HepG2 (cell line): ENCODE measurements around the gene RIPPLY2. TPM values are rescaled to one million over a fixed set of nuclear protein-coding genes. Genes with fewer than 3 reads are reported as not detected.
A peak's percentile ranks its signal among the peaks of the same experiment; 100 is the strongest.

Source experiments
- ATAC-seq: fragments of 200-7000 bp; cut with Tn5 transposase; 3 replicates; pipeline ENCODE4 v1.9.1; 2020; ENCODE audit warnings: mild to moderate bottlenecking, moderate library complexity
- BruUV-seq: library from RNA; stranded (reverse); fragments of 400-500 nt; replicated peaks from 2 replicates; lab custom pipeline; 2021; lab: Mats Ljungman, UMichigan
- CTCF ChIA-PET: fragments of 300-600 bp; formaldehyde crosslinking; extraction: SDS; loops from one replicate; lab custom pipeline; 2021; ENCODE audit warnings: low total read pairs, inconsistent platforms, low intra/inter-chr PET ratio; lab: Yijun Ruan, JAX
- POLR2A ChIA-PET: fragments of 350-600 bp; sonication (Branson Sonifier 250); formaldehyde crosslinking; loops from one replicate; lab custom pipeline; 2020; ENCODE audit warnings: antibody characterized with exemption, inconsistent platforms; lab: Yijun Ruan, JAX
- DNase-seq: peaks from one replicate; pipeline ENCODE4 v3.0.0-alpha.2; 2015; ENCODE audit warnings: low spot score
- FAIRE-seq: peaks from 3 replicates; lab custom pipeline; 2011; peaks lifted over from hg19 to GRCh38; lab: Jason Lieb, UNC
- H2AFZ ChIP-seq: one replicate; pipeline ENCODE4 v1.6.1; 2011; ENCODE audit warnings: low read length, inconsistent platforms
- H3K27ac ChIP-seq: fragments of 300-600 bp; 3 replicates; pipeline ENCODE4 v1.8.0; 2011; ENCODE audit warnings: mixed run types, mild to moderate bottlenecking, mixed read lengths, low read length, inconsistent platforms; ENCODE audit not compliant: insufficient read depth; ENCODE audit errors: extremely low read length
- H3K27me3 ChIP-seq, 2 experiments: fragments of 200-600 bp in 1 of 2; 2 replicates in 1 of 2; 3 replicates in 1 of 2; pipeline versions ENCODE4 v1.6.0 to v1.8.0; 2011; ENCODE audit warnings: low read length in 2 of 2, mild to moderate bottlenecking in 2 of 2, moderate library complexity in 2 of 2, inconsistent platforms in 1 of 2; ENCODE audit not compliant: insufficient read depth in 2 of 2, control insufficient read depth in 1 of 2
- H3K36me3 ChIP-seq, 2 experiments: fragments of 200-600 bp in 1 of 2; replicated peaks in 1 of 2; 2 replicates in 1 of 2; 3 replicates in 1 of 2; pipeline versions ENCODE4 v1.5.1 to v1.8.0; 2011; ENCODE audit warnings: low read length in 2 of 2, inconsistent platforms in 1 of 2; ENCODE audit not compliant: insufficient read depth in 2 of 2, control insufficient read depth in 1 of 2
- H3K4me1 ChIP-seq: 2 replicates; pipeline ENCODE4 v1.5.1; 2012; ENCODE audit warnings: low read length, inconsistent platforms; ENCODE audit not compliant: insufficient read depth
- H3K4me2 ChIP-seq: 2 replicates; pipeline ENCODE4 v1.6.0; 2011; ENCODE audit warnings: low read depth, low read length, inconsistent platforms
- H3K4me3 ChIP-seq, 3 experiments: fragments of 200-600 bp in 1 of 3; sonication (generic), shearing (Covaris generic) in 1 of 3; replicated peaks in 1 of 3; 2 replicates each; pipeline ENCODE4 v1.5.1; 2011 to 2016; ENCODE audit warnings: low read length in 3 of 3, inconsistent platforms in 2 of 3, low read depth in 2 of 3, mild to moderate bottlenecking in 2 of 3, control low read depth in 1 of 3, mixed read lengths in 1 of 3; ENCODE audit not compliant: insufficient read depth in 1 of 3
- H3K79me2 ChIP-seq: one replicate; pipeline ENCODE4 v1.6.1; 2011; ENCODE audit warnings: low read length, inconsistent platforms; ENCODE audit not compliant: insufficient read depth
- H3K9ac ChIP-seq: 2 replicates; pipeline ENCODE4 v1.6.0; 2011; ENCODE audit warnings: mild to moderate bottlenecking, low read depth, low read length, inconsistent platforms; ENCODE audit not compliant: insufficient read depth
- H3K9me3 ChIP-seq: 2 replicates; pipeline ENCODE4 v1.5.1; 2012; ENCODE audit warnings: mild to moderate bottlenecking, low read length
- H4K20me1 ChIP-seq: 2 replicates; pipeline ENCODE4 v1.6.0; 2011; ENCODE audit warnings: inconsistent platforms, mild to moderate bottlenecking, low read length, moderate library complexity; ENCODE audit not compliant: insufficient read depth
- CBX2 ChIP-seq, 2 experiments: fragments of 200-600 bp in 1 of 2; sonication (generic); formaldehyde crosslinking in 1 of 2; IDR thresholded peaks; 2 replicates each; pipeline versions ENCODE4 v1.7.0 to v1.8.1; 2018 to 2022; ENCODE audit warnings: low read depth in 2 of 2, low read length in 1 of 2, mild to moderate bottlenecking in 1 of 2, missing genetic modification reagents in 1 of 2
- NCOA2 ChIP-seq: sonication (generic); formaldehyde crosslinking; IDR thresholded peaks from 2 replicates; pipeline ENCODE4 v1.8.0; 2022; ENCODE audit warnings: inconsistent platforms
- ZNF660 ChIP-seq: sonication (generic); formaldehyde crosslinking; IDR thresholded peaks from 2 replicates; pipeline ENCODE4 v1.5.1; 2020; ENCODE audit warnings: mild to moderate bottlenecking, low read depth, missing genetic modification reagents, borderline replicate concordance
- WGBS: methylation state at CpG from one replicate; pipeline ENCODE4 v1.1.6; 2017; ENCODE audit warnings: low lambda C conversion rate; 5-methylcytosine and 5-hydroxymethylcytosine counted together
- in situ Hi-C: cut with HindIII; loops from 2 replicates; pipeline ENCODE4 v1.10.0; 2017; ENCODE audit warnings: low pct_unique_long_range_greater_than_20kb; ENCODE audit not compliant: extremely low pct_ligation_motif_present
- intact Hi-C: fragments of 100-400 bp; cut with micrococcal nuclease; formaldehyde crosslinking; loops from one replicate; pipeline ENCODE4 v1.10.0; 2022; ENCODE audit not compliant: unreplicated experiment
- polyA plus RNA-seq, 8 experiments: library from polyadenylated mRNA; depleted of rRNA in 3 of 8; stranded (reverse) in 7 of 8; unstranded in 1 of 8; fragments of >200 nt; fragmentation: Illumina TruSeq in 4 of 8; extraction: Trizol in 4 of 8; gene quantifications; 2 replicates each; pipeline versions ENCODE4 v1.2.1 to v1.2.3, GENCODE V29; 2011 to 2016; ENCODE audit warnings: low read depth in 4 of 8, missing spikeins in 1 of 8, mixed read lengths in 1 of 8; ENCODE audit not compliant: insufficient read depth in 1 of 8
- total RNA-seq, 5 experiments: library from RNA; depleted of rRNA; stranded (reverse); fragments of >200 nt; fragmentation: Illumina TruSeq; extraction: Trizol; gene quantifications; 2 replicates each; pipeline ENCODE4 v1.2.3, GENCODE V29; 2016; ENCODE audit warnings: low read depth in 1 of 5
- TF ChIP-seq, protein P1 (sequence below), 2 experiments: IDR thresholded peaks; 2 replicates each; pipeline ENCODE4 v1.6.1; 2011 to 2012; ENCODE audit warnings: low read length in 2 of 2, borderline replicate concordance in 1 of 2, low read depth in 1 of 2, mild to moderate bottlenecking in 1 of 2, moderate library complexity in 1 of 2

Gene RIPPLY2
- total and polyA plus RNA-seq, 2 of the 13 experiments (the other 11 are each of a cell fraction or from before 2014, with no cell fraction given): not detected

DNA sequence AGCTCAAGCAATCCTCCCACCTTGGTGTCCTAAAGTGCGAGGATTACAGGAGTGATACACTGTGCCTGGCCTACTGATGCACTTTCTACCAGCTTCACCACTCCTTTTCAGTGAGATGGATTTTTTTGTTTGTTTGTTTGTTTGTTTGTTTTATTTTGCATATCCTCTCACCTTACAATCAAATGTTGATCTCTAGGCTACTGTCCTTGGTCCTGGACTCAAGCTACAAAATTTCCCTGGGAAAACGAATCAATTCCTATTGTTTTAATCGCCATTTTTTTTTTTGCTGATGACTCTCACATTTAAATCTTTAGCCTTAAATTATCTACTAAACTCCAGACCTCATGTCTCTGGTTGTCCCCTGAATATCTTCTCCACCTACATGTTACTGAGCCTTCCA is 3.5 kb upstream of the RIPPLY2 start:
- TF ChIP-seq, protein P1, sequence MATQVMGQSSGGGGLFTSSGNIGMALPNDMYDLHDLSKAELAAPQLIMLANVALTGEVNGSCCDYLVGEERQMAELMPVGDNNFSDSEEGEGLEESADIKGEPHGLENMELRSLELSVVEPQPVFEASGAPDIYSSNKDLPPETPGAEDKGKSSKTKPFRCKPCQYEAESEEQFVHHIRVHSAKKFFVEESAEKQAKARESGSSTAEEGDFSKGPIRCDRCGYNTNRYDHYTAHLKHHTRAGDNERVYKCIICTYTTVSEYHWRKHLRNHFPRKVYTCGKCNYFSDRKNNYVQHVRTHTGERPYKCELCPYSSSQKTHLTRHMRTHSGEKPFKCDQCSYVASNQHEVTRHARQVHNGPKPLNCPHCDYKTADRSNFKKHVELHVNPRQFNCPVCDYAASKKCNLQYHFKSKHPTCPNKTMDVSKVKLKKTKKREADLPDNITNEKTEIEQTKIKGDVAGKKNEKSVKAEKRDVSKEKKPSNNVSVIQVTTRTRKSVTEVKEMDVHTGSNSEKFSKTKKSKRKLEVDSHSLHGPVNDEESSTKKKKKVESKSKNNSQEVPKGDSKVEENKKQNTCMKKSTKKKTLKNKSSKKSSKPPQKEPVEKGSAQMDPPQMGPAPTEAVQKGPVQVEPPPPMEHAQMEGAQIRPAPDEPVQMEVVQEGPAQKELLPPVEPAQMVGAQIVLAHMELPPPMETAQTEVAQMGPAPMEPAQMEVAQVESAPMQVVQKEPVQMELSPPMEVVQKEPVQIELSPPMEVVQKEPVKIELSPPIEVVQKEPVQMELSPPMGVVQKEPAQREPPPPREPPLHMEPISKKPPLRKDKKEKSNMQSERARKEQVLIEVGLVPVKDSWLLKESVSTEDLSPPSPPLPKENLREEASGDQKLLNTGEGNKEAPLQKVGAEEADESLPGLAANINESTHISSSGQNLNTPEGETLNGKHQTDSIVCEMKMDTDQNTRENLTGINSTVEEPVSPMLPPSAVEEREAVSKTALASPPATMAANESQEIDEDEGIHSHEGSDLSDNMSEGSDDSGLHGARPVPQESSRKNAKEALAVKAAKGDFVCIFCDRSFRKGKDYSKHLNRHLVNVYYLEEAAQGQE (IDR thresholded peaks at IDR 0.05; ENCODE audit: borderline replicate concordance in 1 of 2, low read depth in 1 of 2, low read length in 2 of 2): peak in 1 of 2 experiments; percentile 68; a peak in 2 of 4 replicates
- no peak for TF ChIP-seq ZNF660 (CRISPR knock-in tag)
- WGBS: 0% methylated on average over 3 of the region's 3 CpGs
- Histone ChIP-seq H4K20me1 (no peaks in the 10 kb centered on the region), H2AFZ (no peak overlapping the region), H3K79me2 (no peaks in the 10 kb centered on the region), H3K9me3 (no peaks in the 10 kb centered on the region), H3K4me2 (no peak overlapping the region), H3K27me3 (peaks cover 4 to 23% of the 10 kb centered on the region in 2 experiments), H3K4me3 (no peak overlapping the region), H3K9ac (no peak overlapping the region), H3K36me3 (no peaks in the 10 kb centered on the region), H3K27ac (no peak overlapping the region), H3K4me1 (peaks cover 12% of the 10 kb centered on the region; the same call in 1 of the 2 replicates)
- intact Hi-C loops: no loop called here
- ATAC-seq (no peak), FAIRE-seq (no peak), DNase-seq (no peak)
- in situ Hi-C loops: no loop called here
- BruUV-seq: no TSS peak
- POLR2A ChIA-PET: no interaction called here
- CTCF ChIA-PET: no interaction called here

DNA sequence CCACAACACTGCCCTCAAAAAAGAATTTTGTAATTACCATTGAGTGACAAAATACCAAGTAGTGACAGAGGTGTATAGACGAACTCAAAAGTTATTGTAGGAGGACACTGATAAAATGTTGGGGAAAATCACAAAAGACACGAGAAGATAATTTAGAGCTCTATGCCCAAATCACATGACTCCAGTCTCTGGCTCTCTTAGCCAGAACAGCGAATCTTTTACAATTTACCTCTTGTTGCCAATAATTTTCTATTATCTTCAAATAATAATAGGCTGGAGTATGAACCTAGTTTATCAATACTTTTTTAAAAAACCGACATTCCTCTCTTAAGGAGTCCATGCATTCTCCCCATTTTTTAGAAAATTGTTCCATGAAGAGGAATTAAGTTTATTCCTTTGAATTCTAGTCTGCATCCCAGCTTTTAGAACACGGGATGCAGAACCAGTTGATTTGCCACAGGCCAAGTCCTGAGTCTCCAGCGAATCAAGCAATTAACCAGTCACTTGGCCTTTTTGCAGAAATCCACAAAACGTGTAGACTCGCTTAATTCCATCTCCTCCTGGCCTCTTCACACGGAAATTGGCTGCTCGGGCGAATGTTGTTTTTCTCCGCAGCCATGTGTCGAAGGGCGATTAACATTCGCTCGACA is 507 bp upstream of the RIPPLY2 start:
- no peak overlapping the region for H3K27ac ChIP-seq
- ChIA-PET POLR2A (no interaction called here), CTCF (no interaction called here)
- no peaks in the 10 kb centered on the region for H3K79me2 ChIP-seq
- ATAC-seq: no peak
- intact Hi-C loops: no loop called here
- in situ Hi-C loops: no loop called here
- FAIRE-seq: no peak
- WGBS: 22% methylated on average over 15 of the region's 16 CpGs
- peak overlapping the region; percentile 64 for H3K4me2 ChIP-seq
- peaks cover 12% of the 10 kb centered on the region; the same call in 1 of the 2 replicates for H3K4me1 ChIP-seq
- no peaks in the 10 kb centered on the region for H4K20me1 ChIP-seq
- no peak for DNase-seq
- peak overlapping the region in 2 of 3 experiments; percentile 20 to 64; a peak in 1 of 6 replicates for H3K4me3 ChIP-seq
- BruUV-seq: no TSS peak
- peaks cover 4 to 29% of the 10 kb centered on the region in 2 experiments; a peak in 4 of 5 replicates for H3K27me3 ChIP-seq
- H2AFZ ChIP-seq: no peak overlapping the region
- TF ChIP-seq NCOA2 (CRISPR knock-in tag): no peak
- TF ChIP-seq CBX2 (IDR thresholded peaks at IDR 0.05; ENCODE audit: low read depth, low read length): peak; percentile 78; the same call in 1 of the 2 replicates
- TF ChIP-seq CBX2 (CRISPR knock-in tag; IDR thresholded peaks at IDR 0.05; ENCODE audit: low read depth): no peak
- no peak overlapping the region for H3K9ac ChIP-seq
- H3K9me3 ChIP-seq: no peaks in the 10 kb centered on the region
- H3K36me3 ChIP-seq: no peaks in the 10 kb centered on the region
